GM21723 (cell line): ENCODE results near the gene GRK2.
A peak's percentile ranks its signal among the peaks of the same experiment; 100 is the strongest.

Experiments
- ATAC-seq: cut with Tn5 transposase; IDR thresholded peaks from one replicate; pipeline ENCODE4 v1.9.1; 2021; ENCODE audit warnings: mild to moderate bottlenecking, moderate library complexity; ENCODE audit not compliant: unreplicated experiment

GRK2 gene

GRCh38 chr11:67280788-67281551 lies 14.7 kb downstream of the GRK2 start:
- ATAC-seq, result no peak

GRCh38 chr11:67281552-67282150 lies 15.4 kb downstream of the GRK2 start:
- no peak for ATAC-seq

GRCh38 chr11:67282155-67282875 lies 16.0 kb downstream of the GRK2 start:
- ATAC-seq, result no peak

GRCh38 chr11:67282876-67283371 lies 16.7 kb downstream of the GRK2 start:
- no peak for ATAC-seq

- ATAC-seq, result no peak
Measured at GRCh38 chr11:67283481-67283963, 17.2 kb downstream of the GRK2 start.

- ATAC-seq, result no peak
Measured at GRCh38 chr11:67284811-67285540, 18.7 kb downstream of the GRK2 start.

GRCh38 chr11:67285541-67286498 lies 19.5 kb downstream of the GRK2 start:
- no peak for ATAC-seq

GRCh38 chr11:67286621-67287333 lies 20.5 kb downstream of the GRK2 start:
- no peak for ATAC-seq

GRCh38 chr11:67287355-67288197 lies 21.3 kb downstream of the GRK2 start:
- ATAC-seq, result no peak

GRCh38 chr11:67288198-67288451 lies 21.9 kb downstream of the GRK2 start:
- ATAC-seq, result no peak

- ATAC-seq, result peak; percentile 60
Measured at GRCh38 chr11:67288452-67289225, 22.4 kb downstream of the GRK2 start.

- ATAC-seq, result peak; percentile 52
Measured at GRCh38 chr11:67289226-67289650, 23.0 kb downstream of the GRK2 start, which contains the start of gene ANKRD13D. ANKRD13D (plus strand) TSS chr11:67289303; CDS start chr11:67289461, 158 bp downstream.

GRCh38 chr11:67289651-67290479 lies 23.6 kb downstream of the GRK2 start:
- no peak for ATAC-seq

GRCh38 chr11:67290801-67291200 lies 24.5 kb downstream of the GRK2 start:
- ATAC-seq, result no peak

- no peak for ATAC-seq
Measured at GRCh38 chr11:67291481-67292381, 25.5 kb downstream of the GRK2 start.

GRCh38 chr11:67292671-67293070 lies 26.4 kb downstream of the GRK2 start:
- no peak for ATAC-seq
